ENCODE data around the gene FIGNL1. TPM values are rescaled to one million over a fixed set of nuclear protein-coding genes. Genes with fewer than 3 reads are reported as not detected.

Gene FIGNL1
- total RNA-seq = 2.6 TPM
- long read RNA-seq, partial matches to known transcripts = 0 of 7 reads
- long read RNA-seq, other reads (novel, unspliced or antisense) = 2 of 7 reads

GRCh38 chr7:50449881-50450589, at the start of gene FIGNL1:
Gene FIGNL1 (minus strand): TSS chr7:50450350. CDS start chr7:50447287, 3,063 bp downstream.
- intact Hi-C loops (cut with DNase I) = no loop called here
- peak; percentile 87 for DNase-seq (ENCODE audit: low spot score)

- intact Hi-C loops (cut with DNase I) = no loop called here
Observed at GRCh38 chr7:50499092-50499491, 48.9 kb upstream of the FIGNL1 start.

GRCh38 chr7:50497968-50498367, 47.8 kb upstream of the FIGNL1 start:
- intact Hi-C loops (cut with DNase I) = no loop called here
- DNase-seq (ENCODE audit: low spot score) = no peak

More at GRCh38 chr7:50499092-50499491, 48.9 kb upstream of the FIGNL1 start:
- no peak for DNase-seq (ENCODE audit: low spot score)

- intact Hi-C loops (cut with DNase I) = no loop called here
Observed at GRCh38 chr7:50497068-50497642, 47.0 kb upstream of the FIGNL1 start.

DNA sequence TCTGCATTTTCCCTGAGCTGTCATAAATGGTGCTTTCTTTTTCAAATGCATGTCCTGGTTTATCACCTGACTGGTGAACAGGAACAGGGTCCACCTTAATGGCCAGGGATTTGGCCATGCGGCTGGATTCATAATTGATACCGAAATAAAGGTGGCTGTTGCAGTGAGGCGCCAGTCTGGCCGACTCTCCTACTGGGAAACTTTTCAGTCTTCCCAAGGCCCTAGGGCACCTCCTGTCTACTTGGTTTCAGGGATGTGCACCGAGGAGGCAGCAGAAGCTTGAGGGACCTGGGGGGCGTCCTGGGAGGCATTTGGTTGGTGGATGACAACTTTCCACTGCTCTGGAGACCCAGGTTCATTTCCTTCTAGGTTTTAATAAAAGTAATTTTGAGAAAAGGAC, 46.4 kb upstream of the FIGNL1 start:
- intact Hi-C loops (cut with DNase I) = no loop called here
- no peak for DNase-seq (ENCODE audit: low spot score)

More at GRCh38 chr7:50497068-50497642, 47.0 kb upstream of the FIGNL1 start:
- DNase-seq (ENCODE audit: low spot score) = no peak

DNA sequence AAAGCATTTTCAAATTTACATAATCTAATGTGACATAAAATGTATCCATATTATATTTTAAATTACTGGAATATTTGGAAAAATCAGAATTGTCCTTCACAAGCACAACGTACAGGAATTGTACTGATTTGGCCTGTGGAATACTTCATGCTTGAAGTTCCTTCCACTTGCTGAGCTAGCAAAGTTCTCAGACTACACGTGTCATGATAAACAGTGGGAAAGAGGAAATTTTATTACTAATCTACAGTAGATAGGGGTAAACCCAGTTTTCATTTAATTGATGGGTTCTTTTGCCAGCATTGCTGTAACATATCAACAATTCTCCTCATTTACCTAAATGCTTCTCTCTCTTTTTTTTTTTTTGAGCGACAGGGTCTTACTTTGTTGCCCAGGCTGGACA, 45.6 kb upstream of the FIGNL1 start:
- DNase-seq (ENCODE audit: low spot score) = no peak
- intact Hi-C loops (cut with DNase I) = no loop called here

DNA sequence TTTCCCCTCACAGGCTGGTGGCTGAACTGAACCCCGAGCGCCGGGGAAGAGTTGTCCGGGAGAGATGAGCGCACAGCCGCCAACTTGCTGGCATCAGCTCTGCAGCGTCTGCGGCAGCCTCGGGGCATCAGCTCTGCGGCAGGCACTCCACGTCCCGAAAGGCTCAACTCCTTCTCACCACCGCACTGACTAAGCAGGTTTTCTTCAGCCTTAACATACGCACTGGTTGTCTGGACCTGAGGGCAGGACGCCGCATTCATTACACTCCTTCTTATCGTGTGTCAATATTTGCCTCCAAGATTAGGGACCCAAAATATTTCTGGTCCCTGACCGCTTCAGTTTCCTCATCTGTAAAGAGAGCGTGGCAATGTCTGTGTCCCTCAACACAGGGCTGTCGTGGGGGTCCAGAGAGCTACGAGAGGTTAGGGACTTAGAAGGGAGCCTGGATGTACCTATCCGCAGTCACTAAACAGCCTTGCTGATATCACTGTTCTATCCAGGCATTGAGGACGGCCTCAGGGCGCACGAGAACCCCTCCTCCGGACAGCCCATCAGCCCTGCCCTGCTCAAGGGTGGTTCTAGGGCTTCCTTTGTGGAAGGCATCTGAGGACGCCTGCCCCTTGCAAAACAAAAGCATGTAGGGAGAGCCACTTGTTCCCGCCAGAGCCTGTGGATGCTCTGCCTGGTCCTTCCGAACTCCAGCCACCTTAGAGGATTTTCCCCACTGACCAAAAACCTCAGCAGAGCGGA, 42.8 kb upstream of the FIGNL1 start:
- intact Hi-C loops (cut with DNase I) = no loop called here
- DNase-seq (ENCODE audit: low spot score) = no peak

GRCh38 chr7:50491943-50492342, 41.8 kb upstream of the FIGNL1 start:
- intact Hi-C loops (cut with DNase I) = no loop called here
- DNase-seq (ENCODE audit: low spot score) = no peak

DNA sequence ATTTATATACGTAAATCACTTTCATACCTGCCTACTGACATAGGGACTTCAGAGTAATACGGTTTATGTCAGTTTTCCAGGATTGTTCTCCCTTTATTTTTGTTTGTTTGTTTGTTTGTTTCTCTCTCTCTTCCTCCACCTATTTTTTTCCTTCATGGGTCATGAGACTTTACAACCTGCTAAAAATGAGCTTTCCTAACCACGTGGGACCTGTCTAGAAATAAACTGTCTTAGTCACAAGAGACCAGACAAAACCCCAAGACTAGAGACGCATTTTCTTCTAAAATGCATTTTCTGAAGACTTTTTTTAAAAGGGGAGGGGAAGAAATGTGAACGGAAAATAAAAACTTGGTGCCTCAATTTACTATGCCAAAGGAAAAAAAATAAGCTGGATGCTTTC, 41.1 kb upstream of the FIGNL1 start:
- no peak for DNase-seq (ENCODE audit: low spot score)
- intact Hi-C loops (cut with DNase I) = no loop called here

- intact Hi-C loops (cut with DNase I) = no loop called here
- no peak for DNase-seq (ENCODE audit: low spot score)
Observed at GRCh38 chr7:50488379-50488778, 38.2 kb upstream of the FIGNL1 start.

DNA sequence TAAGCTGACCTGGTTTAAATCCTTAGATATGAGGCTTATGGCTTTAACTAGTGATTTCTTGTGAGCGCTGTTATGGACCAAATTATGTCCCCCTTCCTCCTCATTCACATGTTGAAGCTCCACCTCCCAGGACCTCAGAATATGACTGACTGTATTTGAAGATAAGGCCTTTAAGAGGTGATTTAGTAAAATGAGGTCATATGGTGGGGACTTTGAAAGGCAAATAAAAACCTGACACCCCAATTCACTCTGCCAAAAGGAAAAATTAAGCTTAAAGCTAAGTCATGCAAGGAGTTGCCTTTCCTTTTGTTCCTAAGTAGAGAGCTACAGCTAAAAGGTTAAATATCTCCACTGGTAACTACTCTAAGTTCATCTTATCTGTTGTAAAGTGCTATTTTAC, 36.4 kb upstream of the FIGNL1 start:
- DNase-seq (ENCODE audit: low spot score) = no peak
- intact Hi-C loops (cut with DNase I) = no loop called here

- DNase-seq (ENCODE audit: low spot score) = no peak
- intact Hi-C loops (cut with DNase I) = no loop called here
Observed at GRCh38 chr7:50481867-50482266, 31.7 kb upstream of the FIGNL1 start.

GRCh38 chr7:50480797-50481196, 30.6 kb upstream of the FIGNL1 start:
- no peak for DNase-seq (ENCODE audit: low spot score)
- intact Hi-C loops (cut with DNase I) = no loop called here

DNA sequence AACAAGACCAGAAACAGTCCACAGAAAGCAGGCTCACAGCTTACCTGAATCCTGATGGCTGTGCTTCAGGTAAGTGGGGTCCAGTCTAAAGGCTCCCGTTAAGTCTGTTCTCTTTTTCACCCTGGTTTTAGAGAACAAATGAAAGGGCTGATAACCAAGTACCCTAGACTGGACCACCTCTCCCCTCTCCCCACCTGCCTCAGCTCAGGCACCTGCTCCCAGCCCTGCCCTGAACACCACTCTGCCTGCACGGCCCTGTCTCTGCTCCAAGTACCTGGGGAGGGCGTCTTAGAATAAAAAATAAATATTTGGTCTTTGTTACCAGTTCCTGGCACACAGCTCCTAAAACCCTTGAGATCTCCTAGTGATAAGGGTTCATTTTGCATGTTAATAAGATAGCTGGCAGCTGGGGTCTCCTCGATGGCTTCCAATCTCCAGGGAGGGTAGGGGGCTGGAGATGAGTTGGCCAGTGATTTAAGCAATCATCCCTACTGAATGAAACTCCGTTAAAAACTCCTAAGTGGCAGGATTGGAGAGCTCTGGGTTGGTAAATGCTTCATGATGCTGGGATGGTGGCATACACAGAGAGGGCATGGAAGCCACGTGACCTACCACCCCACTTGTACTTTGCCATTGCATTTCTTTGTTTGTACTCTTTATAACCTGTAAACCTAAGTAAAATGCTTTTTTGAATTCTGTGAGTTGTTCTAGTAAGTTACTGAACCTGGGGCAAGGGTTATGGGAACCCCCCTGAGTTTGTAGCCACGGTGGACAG, 29.8 kb upstream of the FIGNL1 start:
- DNase-seq (ENCODE audit: low spot score) = no peak
- intact Hi-C loops (cut with DNase I) = loop anchor here (5.0 kb wide), 1 partner anchor 117 kb away; no protein-coding TSS in a partner anchor

GRCh38 chr7:50477640-50478039, 27.5 kb upstream of the FIGNL1 start:
- DNase-seq (ENCODE audit: low spot score) = no peak
- intact Hi-C loops (cut with DNase I) = loop anchor here (5.0 kb wide), 1 partner anchor 120 kb away; no protein-coding TSS in a partner anchor

DNA sequence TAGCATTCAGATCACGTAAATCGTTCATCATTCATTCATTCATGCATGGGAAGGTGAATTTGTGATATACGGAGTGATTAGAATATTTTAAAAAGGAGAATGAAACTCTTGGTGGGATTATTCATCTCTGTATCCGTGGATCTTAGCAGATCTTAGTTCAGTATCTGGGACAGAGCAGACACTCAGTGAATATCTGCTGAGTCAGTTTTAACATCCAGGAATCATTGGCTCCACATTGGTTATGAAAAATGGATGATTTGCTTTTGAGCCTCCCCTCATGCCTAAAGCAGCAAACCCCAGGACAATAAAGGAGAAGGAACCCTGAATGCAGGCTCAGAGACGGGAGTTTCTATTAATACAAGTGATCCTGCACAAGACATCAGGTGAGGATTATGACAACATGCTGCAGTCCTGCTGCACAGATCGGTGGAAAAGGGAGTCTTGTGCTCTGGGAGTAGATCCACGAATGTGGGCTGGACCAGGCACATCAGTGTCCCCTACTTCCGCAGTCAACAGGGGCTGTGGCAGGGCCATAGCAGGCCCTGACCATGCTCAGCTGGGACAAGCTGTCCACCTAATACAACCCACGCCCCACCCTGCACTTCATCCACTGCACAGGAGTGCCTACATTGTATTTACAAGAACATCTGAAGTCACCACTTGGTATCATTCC, 26.9 kb upstream of the FIGNL1 start:
- intact Hi-C loops (cut with DNase I) = loop anchor here (5.0 kb wide), 1 partner anchor 120 kb away; no protein-coding TSS in a partner anchor

GRCh38 chr7:50475340-50475739, 25.2 kb upstream of the FIGNL1 start:
- DNase-seq (ENCODE audit: low spot score) = no peak
- intact Hi-C loops (cut with DNase I) = loop anchor here (5.0 kb wide), 1 partner anchor 122 kb away; no protein-coding TSS in a partner anchor

More for the DNA sequence above, 26.9 kb upstream of the FIGNL1 start:
- DNase-seq (ENCODE audit: low spot score) = no peak

GRCh38 chr7:50474382-50475160, 24.4 kb upstream of the FIGNL1 start:
- no peak for DNase-seq (ENCODE audit: low spot score)
- intact Hi-C loops (cut with DNase I) = loop anchor here (5.0 kb wide), 1 partner anchor 123 kb away; no protein-coding TSS in a partner anchor
